ENCODE results near the gene LGR4. TPM values are rescaled to one million over a fixed set of nuclear protein-coding genes. Genes with fewer than 3 reads are reported as not detected.

LGR4 gene
- total and polyA plus RNA-seq, 10 of the 15 experiments (the other 5 are each of a cell fraction or from before 2014, with no cell fraction given), result under 0.01 to 0.64 (median 0.04) TPM; not detected in 5

DNA sequence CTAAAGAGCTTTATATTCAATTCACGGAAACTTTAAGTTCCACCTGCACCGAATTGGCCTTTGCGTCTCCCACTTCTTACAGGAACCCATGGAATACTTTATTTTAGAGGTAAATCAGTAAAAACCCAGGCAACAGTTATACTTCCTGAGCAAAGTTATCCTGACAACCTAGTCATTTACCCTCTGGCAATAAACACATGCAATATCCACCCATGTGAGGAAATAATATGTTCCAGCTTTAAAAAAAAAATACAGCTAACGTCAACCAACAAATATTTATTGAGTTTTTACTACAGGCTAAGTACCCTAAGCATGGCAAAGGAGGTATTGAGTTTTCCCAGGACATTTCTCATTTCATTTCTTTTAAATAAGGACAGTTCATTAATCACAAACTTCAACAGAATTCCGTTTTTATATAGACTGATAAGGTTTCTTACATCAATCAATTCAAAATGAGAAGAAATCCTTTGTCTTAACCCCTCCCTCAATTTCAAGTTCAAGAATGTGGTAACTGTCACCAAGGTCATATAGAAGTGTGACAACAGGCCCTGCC lies 71.2 kb downstream of the LGR4 start:
- no peaks in the 10 kb centered on the region for H3K27me3 ChIP-seq (replicated peaks in 1 of 2; ENCODE audit: control insufficient read depth in 2 of 2, insufficient read depth in 2 of 2, low read length in 1 of 2)
- no TSS peak for BruUV-seq (replicated peaks)
- WGBS (ENCODE audit: insufficient coverage, insufficient replicate concordance, low lambda C conversion rate, missing lambda C conversion rate), result 59% methylated on average over 5 of the region's 5 CpGs
- RAD21 ChIA-PET (ENCODE audit: unreplicated experiment), result no interaction called here
- intact Hi-C loops (cut with micrococcal nuclease; ENCODE audit: unreplicated experiment), result no loop called here
- in situ Hi-C loops (cut with MboI), result no loop called here
- FAIRE-seq, result no peak
- no peak overlapping the region for H3K4me3 ChIP-seq
- CTCF ChIA-PET, result no interaction called here
- SMC1A ChIA-PET (ENCODE audit: uncharacterized antibody, unreplicated experiment), result interaction anchor here (1.0 kb wide), 1 partner anchor 31 kb away, joined by 3 read pairs; no protein-coding TSS in a partner anchor
- no peak overlapping the region for H3K27ac ChIP-seq (ENCODE audit: control insufficient read depth, insufficient read depth)
- H3K4me2 ChIP-seq (ENCODE audit: control insufficient read depth, insufficient read depth), result no peak overlapping the region
- no peak for ATAC-seq
- no peak for DNase-seq (ENCODE audit: low read depth, low spot score)
- H3K9me3 ChIP-seq (replicated peaks; ENCODE audit: control insufficient read depth, insufficient read depth, low read length), result no peaks in the 10 kb centered on the region
- H3K4me1 ChIP-seq (ENCODE audit: control insufficient read depth, insufficient read depth, low read length), result no peaks in the 10 kb centered on the region
- no peaks in the 10 kb centered on the region for H4K20me1 ChIP-seq (ENCODE audit: control insufficient read depth, insufficient read depth)
- H3K36me3 ChIP-seq (ENCODE audit: control insufficient read depth in 2 of 2, insufficient read depth in 2 of 2, low read length in 1 of 2), result no peaks in the 10 kb centered on the region
- H2AFZ ChIP-seq (ENCODE audit: control insufficient read depth, low read depth, low read length), result no peak overlapping the region
- H3K79me2 ChIP-seq (ENCODE audit: control insufficient read depth, insufficient read depth, low read length), result no peaks in the 10 kb centered on the region
- POLR2A ChIA-PET, result no interaction called here
- H3K9ac ChIP-seq (ENCODE audit: control insufficient read depth, insufficient read depth, low read length), result no peak overlapping the region
- no peak for TF ChIP-seq FOS (IDR thresholded peaks at IDR 0.05; ENCODE audit: borderline replicate concordance, extremely low read depth, insufficient read length)

DNA sequence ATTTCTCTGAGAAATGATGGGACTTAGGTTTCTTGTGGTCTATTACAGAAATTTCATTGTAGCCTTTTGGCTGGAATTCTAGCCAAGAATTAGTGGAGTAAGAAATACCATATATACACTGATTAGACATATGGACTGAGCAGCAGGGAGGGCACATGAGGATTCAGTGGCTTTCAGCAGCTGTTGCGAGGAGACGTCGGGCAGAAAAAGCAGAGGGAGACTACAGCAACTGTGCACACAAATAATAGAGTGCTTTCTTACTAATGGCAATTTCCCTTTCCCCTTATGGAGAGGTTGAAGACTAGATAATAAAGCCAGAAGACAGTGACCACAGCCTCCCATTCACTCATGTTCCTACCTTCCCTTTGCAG lies 74.2 kb downstream of the LGR4 start:
- Histone ChIP-seq H3K9me3 (replicated peaks; ENCODE audit: control insufficient read depth, insufficient read depth, low read length) (no peaks in the 10 kb centered on the region), H3K27me3 (replicated peaks in 1 of 2; ENCODE audit: control insufficient read depth in 2 of 2, insufficient read depth in 2 of 2, low read length in 1 of 2) (no peaks in the 10 kb centered on the region), H3K36me3 (ENCODE audit: control insufficient read depth in 2 of 2, insufficient read depth in 2 of 2, low read length in 1 of 2) (no peaks in the 10 kb centered on the region), H3K9ac (ENCODE audit: control insufficient read depth, insufficient read depth, low read length) (no peak overlapping the region), H4K20me1 (ENCODE audit: control insufficient read depth, insufficient read depth) (no peaks in the 10 kb centered on the region), H3K4me1 (ENCODE audit: control insufficient read depth, insufficient read depth, low read length) (no peaks in the 10 kb centered on the region), H3K4me2 (ENCODE audit: control insufficient read depth, insufficient read depth) (no peak overlapping the region), H3K27ac (ENCODE audit: control insufficient read depth, insufficient read depth) (no peak overlapping the region), H2AFZ (ENCODE audit: control insufficient read depth, low read depth, low read length) (no peak overlapping the region), H3K4me3 (no peak overlapping the region), H3K79me2 (ENCODE audit: control insufficient read depth, insufficient read depth, low read length) (no peaks in the 10 kb centered on the region)
- FAIRE-seq (no peak), DNase-seq (ENCODE audit: low read depth, low spot score) (no peak), ATAC-seq (no peak)
- RAD21 ChIA-PET (ENCODE audit: unreplicated experiment), result no interaction called here
- POLR2A ChIA-PET, result no interaction called here
- CTCF ChIA-PET, result no interaction called here
- in situ Hi-C loops (cut with MboI), result no loop called here
- SMC1A ChIA-PET (ENCODE audit: uncharacterized antibody, unreplicated experiment), result no interaction called here
- no TSS peak for BruUV-seq (replicated peaks)
- WGBS (ENCODE audit: insufficient coverage, insufficient replicate concordance, low lambda C conversion rate, missing lambda C conversion rate), result 95% methylated on average over 3 of the region's 3 CpGs
- intact Hi-C loops (cut with micrococcal nuclease; ENCODE audit: unreplicated experiment), result no loop called here
- TF ChIP-seq, protein P1, sequence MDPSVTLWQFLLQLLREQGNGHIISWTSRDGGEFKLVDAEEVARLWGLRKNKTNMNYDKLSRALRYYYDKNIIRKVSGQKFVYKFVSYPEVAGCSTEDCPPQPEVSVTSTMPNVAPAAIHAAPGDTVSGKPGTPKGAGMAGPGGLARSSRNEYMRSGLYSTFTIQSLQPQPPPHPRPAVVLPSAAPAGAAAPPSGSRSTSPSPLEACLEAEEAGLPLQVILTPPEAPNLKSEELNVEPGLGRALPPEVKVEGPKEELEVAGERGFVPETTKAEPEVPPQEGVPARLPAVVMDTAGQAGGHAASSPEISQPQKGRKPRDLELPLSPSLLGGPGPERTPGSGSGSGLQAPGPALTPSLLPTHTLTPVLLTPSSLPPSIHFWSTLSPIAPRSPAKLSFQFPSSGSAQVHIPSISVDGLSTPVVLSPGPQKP (IDR thresholded peaks at IDR 0.05; ENCODE audit: low read depth, low read length), result no peak
- TF ChIP-seq BRCA1 (IDR thresholded peaks at IDR 0.05; ENCODE audit: low read depth, low read length), result no peak
- TF ChIP-seq RAD51 (IDR thresholded peaks at IDR 0.05), result no peak
- TF ChIP-seq EGR1 (IDR thresholded peaks at IDR 0.05; ENCODE audit: borderline replicate concordance in 1 of 2, low read depth in 2 of 2, low read length in 2 of 2), result no peak
- TF ChIP-seq STAT3 (IDR thresholded peaks at IDR 0.05; ENCODE audit: low read depth, low read length), result no peak
- no peak for TF ChIP-seq MEF2A (IDR thresholded peaks at IDR 0.05; ENCODE audit: insufficient read depth, low read depth, low read length)
- TF ChIP-seq, protein P2, sequence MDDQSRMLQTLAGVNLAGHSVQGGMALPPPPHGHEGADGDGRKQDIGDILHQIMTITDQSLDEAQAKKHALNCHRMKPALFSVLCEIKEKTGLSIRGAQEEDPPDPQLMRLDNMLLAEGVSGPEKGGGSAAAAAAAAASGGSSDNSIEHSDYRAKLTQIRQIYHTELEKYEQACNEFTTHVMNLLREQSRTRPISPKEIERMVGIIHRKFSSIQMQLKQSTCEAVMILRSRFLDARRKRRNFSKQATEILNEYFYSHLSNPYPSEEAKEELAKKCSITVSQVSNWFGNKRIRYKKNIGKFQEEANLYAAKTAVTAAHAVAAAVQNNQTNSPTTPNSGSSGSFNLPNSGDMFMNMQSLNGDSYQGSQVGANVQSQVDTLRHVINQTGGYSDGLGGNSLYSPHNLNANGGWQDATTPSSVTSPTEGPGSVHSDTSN (IDR thresholded peaks at IDR 0.05; ENCODE audit: insufficient replicate concordance, low read depth, low read length), result no peak
- TF ChIP-seq SMC3 (IDR thresholded peaks at IDR 0.05; ENCODE audit: borderline replicate concordance, low read length), result no peak
- no peak for TF ChIP-seq PML (IDR thresholded peaks at IDR 0.05; ENCODE audit: low read length)
- no peak for TF ChIP-seq ZNF217 (IDR thresholded peaks at IDR 0.05)
- TF ChIP-seq HDAC2 (IDR thresholded peaks at IDR 0.05), result no peak
- TF ChIP-seq RFX5 (IDR thresholded peaks at IDR 0.05; ENCODE audit: low read depth, low read length), result no peak
- TF ChIP-seq WRNIP1 (IDR thresholded peaks at IDR 0.05; ENCODE audit: borderline replicate concordance, low read depth, low read length), result no peak
- TF ChIP-seq, protein P3, sequence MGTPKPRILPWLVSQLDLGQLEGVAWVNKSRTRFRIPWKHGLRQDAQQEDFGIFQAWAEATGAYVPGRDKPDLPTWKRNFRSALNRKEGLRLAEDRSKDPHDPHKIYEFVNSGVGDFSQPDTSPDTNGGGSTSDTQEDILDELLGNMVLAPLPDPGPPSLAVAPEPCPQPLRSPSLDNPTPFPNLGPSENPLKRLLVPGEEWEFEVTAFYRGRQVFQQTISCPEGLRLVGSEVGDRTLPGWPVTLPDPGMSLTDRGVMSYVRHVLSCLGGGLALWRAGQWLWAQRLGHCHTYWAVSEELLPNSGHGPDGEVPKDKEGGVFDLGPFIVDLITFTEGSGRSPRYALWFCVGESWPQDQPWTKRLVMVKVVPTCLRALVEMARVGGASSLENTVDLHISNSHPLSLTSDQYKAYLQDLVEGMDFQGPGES (IDR thresholded peaks at IDR 0.05), result no peak

All from GM12878 (cell line).